Measurements from ENCODE around the gene ULK2.

ULK2 gene

DNA sequence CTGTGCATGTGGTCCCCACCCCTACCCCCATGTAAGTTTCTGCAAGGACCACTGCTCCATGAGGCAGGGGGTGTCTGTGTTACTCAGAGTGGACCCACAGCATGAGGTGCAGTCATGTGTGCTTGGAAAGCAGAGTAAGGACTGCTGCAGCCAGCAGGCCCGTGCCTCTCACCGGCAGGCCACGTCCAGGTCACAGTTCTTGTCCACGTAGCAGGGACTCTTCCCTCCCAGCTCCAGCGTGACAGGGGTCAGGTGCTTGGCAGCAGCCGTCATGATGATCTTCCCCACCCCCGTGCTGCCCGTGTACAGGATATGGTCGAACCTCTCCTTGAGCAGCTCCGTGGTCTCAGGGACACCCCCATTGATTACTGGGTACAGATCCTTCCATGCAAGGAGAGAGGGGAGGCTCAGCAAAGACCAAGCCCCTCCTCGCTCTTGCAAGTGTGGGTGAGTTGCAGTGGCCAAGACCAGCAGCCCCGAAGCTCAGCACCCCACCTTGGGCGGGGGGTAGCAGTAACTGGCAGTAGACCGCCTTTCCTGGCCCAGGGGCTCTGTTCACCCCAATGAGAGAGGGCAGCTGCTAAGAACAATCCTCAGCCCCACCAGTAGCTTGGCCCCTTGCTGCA lies 125.8 kb downstream of the ULK2 start:
- TF ChIP-seq, protein P1, sequence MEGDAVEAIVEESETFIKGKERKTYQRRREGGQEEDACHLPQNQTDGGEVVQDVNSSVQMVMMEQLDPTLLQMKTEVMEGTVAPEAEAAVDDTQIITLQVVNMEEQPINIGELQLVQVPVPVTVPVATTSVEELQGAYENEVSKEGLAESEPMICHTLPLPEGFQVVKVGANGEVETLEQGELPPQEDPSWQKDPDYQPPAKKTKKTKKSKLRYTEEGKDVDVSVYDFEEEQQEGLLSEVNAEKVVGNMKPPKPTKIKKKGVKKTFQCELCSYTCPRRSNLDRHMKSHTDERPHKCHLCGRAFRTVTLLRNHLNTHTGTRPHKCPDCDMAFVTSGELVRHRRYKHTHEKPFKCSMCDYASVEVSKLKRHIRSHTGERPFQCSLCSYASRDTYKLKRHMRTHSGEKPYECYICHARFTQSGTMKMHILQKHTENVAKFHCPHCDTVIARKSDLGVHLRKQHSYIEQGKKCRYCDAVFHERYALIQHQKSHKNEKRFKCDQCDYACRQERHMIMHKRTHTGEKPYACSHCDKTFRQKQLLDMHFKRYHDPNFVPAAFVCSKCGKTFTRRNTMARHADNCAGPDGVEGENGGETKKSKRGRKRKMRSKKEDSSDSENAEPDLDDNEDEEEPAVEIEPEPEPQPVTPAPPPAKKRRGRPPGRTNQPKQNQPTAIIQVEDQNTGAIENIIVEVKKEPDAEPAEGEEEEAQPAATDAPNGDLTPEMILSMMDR (IDR thresholded peaks at IDR 0.05; ENCODE audit: low read depth, low read length, missing control alignments) = no peak
- DNase-seq (ENCODE audit: low read depth) = no peak
- no peak overlapping the region for H3K4me3 ChIP-seq (ENCODE audit: low read depth, low read length)

DNA sequence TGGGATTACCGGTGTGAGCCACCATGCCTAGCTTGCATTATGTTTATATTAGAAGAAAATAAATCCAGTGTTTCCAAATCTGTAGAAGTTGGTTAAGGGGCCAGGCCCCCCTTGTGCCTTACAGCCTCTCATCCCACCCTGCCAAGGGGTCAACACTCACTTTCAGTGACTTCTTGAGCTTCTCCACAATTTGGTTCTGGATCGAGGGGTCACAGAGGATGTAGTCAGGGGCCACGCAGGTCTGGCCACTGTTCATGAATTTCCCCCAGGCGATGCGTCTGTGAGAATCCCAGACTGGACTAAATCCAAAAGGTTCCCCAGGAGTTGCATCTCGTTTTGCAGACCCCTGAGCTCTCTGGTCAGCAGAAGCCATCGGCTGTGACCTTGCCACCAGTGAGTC lies 126.8 kb downstream of the ULK2 start:
- DNase-seq (ENCODE audit: low read depth) = no peak
- TF ChIP-seq, protein P1 (IDR thresholded peaks at IDR 0.05; ENCODE audit: low read depth, low read length, missing control alignments) = no peak
- no peak overlapping the region for H3K4me3 ChIP-seq (ENCODE audit: low read depth, low read length)

DNA sequence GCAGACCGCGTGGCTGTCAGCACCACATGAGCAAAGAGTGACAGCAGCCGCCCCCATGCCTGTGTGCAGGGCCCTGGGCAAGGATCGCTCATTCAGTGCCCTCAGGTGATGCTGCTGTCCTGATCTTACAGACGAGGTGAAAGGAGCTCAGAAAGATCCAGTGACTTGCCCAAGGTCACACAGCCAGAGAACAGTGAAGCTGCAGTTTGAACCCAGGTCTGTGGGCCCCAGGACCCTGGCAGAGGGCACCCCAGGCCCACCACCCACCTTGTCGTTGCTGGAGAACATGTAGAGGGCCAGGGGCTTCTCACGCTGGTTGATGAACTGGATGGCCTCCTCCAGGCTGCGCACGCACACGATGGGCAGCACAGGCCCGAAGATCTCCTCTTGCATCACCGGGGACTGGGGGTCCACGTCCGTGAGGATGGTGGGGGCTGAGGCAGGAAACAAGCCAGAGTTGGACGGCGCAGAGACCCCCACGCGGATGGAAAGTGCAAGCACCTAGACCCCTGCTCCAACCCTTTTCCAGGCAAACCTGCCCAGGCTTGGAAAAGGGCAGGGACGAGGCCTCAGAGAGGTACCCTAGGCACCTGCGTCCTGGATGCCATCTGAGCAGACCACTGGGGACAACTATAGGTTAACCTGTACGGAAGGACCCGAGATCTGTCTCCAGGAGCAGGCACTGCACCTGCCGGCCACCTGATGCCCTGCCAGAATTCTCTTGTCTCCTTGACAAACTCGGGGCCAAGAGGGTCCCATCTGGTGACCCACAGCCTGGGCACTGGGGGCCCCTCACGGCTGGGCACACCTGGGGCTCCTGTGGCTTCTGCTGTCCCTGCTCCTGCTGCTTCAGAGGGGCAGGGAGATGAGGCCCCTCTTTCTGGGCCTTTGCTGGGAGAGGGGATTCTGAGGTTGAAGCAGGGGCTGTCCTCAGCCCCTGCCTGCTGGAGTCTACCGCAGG lies 128.2 kb downstream of the ULK2 start:
- no peak for DNase-seq (ENCODE audit: low read depth)
- no peak overlapping the region for H3K4me3 ChIP-seq (ENCODE audit: low read depth, low read length)
- TF ChIP-seq, protein P1 (IDR thresholded peaks at IDR 0.05; ENCODE audit: low read depth, low read length, missing control alignments) = no peak

DNA sequence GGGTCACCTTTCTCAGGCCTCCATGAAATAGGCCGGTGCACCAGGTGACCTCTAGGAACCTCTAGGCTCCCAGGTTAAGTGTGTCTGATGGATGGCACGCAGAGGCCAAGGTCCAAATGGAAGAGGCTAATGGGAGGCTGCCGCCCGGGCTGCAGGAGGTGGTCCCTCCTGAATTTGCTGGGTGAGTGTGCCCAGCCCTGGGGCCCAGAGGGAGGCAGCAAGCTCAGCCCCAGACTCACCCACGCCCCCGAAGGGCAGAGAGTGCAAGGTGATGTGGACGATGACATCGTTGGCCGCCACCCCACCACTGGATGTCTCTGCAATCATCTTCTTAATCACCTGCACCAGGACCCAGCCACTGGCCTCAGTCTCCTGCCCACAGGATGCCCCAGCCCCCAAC lies 129.0 kb downstream of the ULK2 start:
- DNase-seq (ENCODE audit: low read depth) = no peak
- TF ChIP-seq, protein P1 (IDR thresholded peaks at IDR 0.05; ENCODE audit: low read depth, low read length, missing control alignments) = no peak
- H3K4me3 ChIP-seq (ENCODE audit: low read depth, low read length) = no peak overlapping the region

DNA sequence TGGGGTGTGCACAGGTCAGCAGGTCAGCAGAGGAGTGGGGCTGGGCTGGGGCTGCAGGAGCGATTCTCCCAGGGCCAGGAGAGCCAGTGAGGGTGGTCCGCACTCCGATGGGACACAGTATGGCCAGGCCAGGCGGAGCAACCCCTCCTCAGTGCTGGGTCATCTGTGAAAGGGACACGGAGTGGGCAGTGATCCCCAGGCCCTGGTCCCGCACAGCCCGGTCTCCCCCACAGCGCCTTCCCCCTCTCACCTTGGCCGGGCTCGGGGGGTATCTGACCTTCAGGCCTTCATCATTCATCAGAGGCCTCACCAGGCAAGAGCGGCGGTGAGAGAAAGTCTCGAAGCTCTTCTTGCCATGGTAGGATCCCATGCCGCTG lies 129.7 kb downstream of the ULK2 start:
- no peak overlapping the region for H3K4me3 ChIP-seq (ENCODE audit: low read depth, low read length)
- TF ChIP-seq, protein P1 (IDR thresholded peaks at IDR 0.05; ENCODE audit: low read depth, low read length, missing control alignments) = no peak
- DNase-seq (ENCODE audit: low read depth) = no peak

GRCh38 chr17:19737305-19738072 lies 130.2 kb downstream of the ULK2 start:
- TF ChIP-seq, protein P1 (IDR thresholded peaks at IDR 0.05; ENCODE audit: low read depth, low read length, missing control alignments) = no peak
- H3K4me3 ChIP-seq (ENCODE audit: low read depth, low read length) = no peak overlapping the region
- DNase-seq (ENCODE audit: low read depth) = no peak

Measured in GM12864 (cell line).